ENCODE measurements around the gene SEC63. TPM values are rescaled to one million over a fixed set of nuclear protein-coding genes. Genes with fewer than 3 reads are reported as not detected.

Gene SEC63
- total RNA-seq, 4 donors from 2014 or later, result 24.2 to 44.9 (median 37.2) TPM

DNA sequence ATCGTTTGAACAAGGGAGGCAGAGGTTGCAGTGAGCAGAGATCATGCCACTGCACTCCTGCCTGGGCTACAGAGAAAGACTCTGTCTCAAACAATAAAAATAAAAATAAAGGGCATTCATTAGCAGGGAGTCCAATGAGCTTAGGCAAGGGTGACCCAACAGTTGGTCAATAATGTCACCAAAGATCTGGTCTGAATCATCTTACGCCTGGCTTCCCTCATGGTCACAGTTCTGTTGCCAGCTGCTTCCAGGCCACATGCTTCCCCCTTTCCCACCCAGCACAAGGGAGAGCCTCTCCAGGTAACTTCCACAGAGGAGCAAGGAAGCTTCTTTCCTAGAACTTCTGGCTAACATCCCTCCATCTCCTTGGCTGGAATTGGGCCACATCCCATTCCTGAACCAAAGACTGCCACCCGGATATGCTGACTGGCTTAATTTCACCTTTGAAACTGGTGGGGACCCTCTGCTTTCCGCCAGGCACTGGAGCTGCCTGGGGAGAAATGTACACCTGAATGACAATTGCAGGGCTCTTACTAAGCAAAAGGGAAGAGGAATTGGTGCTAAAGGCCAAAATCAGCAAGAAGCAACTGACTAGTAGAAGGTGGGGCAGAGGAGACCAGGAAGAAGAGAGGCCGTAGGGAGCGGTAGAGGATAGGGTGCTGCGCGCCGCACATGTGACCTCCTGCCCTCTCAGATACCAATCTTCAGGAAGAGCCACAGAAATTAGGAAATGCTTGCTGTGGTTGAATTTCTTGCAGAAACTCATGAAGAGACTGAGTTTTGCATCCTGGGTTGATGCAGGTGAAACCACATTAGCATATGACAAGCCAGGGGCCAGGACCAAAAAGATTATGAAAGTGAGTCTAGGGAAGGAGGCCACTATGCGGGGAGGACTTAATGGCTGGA lies 125.6 kb downstream of the SEC63 start:
- no peaks in the 10 kb centered on the region for H3K9me3 ChIP-seq
- TF ChIP-seq EP300 (IDR thresholded peaks at IDR 0.05), result no peak
- no peak for TF ChIP-seq POLR2AphosphoS5 (IDR thresholded peaks at IDR 0.05)
- TF ChIP-seq POLR2A (IDR thresholded peaks at IDR 0.05; ENCODE audit: low read depth), result no peak
- TF ChIP-seq, protein P1, sequence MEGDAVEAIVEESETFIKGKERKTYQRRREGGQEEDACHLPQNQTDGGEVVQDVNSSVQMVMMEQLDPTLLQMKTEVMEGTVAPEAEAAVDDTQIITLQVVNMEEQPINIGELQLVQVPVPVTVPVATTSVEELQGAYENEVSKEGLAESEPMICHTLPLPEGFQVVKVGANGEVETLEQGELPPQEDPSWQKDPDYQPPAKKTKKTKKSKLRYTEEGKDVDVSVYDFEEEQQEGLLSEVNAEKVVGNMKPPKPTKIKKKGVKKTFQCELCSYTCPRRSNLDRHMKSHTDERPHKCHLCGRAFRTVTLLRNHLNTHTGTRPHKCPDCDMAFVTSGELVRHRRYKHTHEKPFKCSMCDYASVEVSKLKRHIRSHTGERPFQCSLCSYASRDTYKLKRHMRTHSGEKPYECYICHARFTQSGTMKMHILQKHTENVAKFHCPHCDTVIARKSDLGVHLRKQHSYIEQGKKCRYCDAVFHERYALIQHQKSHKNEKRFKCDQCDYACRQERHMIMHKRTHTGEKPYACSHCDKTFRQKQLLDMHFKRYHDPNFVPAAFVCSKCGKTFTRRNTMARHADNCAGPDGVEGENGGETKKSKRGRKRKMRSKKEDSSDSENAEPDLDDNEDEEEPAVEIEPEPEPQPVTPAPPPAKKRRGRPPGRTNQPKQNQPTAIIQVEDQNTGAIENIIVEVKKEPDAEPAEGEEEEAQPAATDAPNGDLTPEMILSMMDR (IDR thresholded peaks at IDR 0.05), result no peak
- H3K36me3 ChIP-seq, result no peaks in the 10 kb centered on the region
- H3K27me3 ChIP-seq, result no peaks in the 10 kb centered on the region
- no peaks in the 10 kb centered on the region for H3K4me1 ChIP-seq
- intact Hi-C loops (cut with DNase I), result no loop called here
- H3K4me3 ChIP-seq, result no peak overlapping the region
- 85% methylated on average over 10 of the region's 10 CpGs for WGBS
- no peak for DNase-seq (ENCODE audit: extremely low spot score)
- H3K27ac ChIP-seq (replicated peaks in 1 of 4), result no peak overlapping the region

DNA sequence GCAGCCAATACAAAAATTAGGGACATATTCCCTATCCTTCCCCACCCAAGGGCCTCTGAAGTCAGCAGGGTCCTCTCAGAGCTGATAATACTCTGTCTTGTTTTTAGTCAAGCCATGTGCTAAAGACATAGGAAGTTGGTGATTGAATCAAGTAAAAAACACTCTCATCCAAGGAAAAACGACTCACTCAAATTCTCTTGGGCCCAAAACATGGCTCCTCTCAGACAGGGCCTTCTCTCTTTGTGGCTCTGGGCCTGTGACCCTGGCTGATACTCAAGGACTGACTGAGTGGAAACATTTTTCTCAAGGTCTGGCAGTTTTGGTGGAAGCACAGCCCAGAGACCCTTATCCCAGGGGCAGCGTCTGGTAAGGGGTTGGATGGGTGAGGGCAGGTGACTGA lies 127.9 kb downstream of the SEC63 start:
- intact Hi-C loops (cut with DNase I), result no loop called here
- no peaks in the 10 kb centered on the region for H3K36me3 ChIP-seq
- H3K4me1 ChIP-seq, result no peaks in the 10 kb centered on the region
- no peak overlapping the region for H3K27ac ChIP-seq (replicated peaks in 1 of 4)
- no peaks in the 10 kb centered on the region for H3K9me3 ChIP-seq
- DNase-seq (ENCODE audit: extremely low spot score), result no peak
- 85% methylated on average over 2 of the region's 2 CpGs for WGBS
- no peak overlapping the region for H3K4me3 ChIP-seq
- peaks cover 0 to under 1% (median 0%) of the 10 kb centered on the region in 4 donors for H3K27me3 ChIP-seq
- TF ChIP-seq, protein P1 (IDR thresholded peaks at IDR 0.05), result no peak
- TF ChIP-seq EP300 (IDR thresholded peaks at IDR 0.05) (no peak), POLR2AphosphoS5 (IDR thresholded peaks at IDR 0.05) (no peak), POLR2A (IDR thresholded peaks at IDR 0.05; ENCODE audit: low read depth) (no peak)

DNA sequence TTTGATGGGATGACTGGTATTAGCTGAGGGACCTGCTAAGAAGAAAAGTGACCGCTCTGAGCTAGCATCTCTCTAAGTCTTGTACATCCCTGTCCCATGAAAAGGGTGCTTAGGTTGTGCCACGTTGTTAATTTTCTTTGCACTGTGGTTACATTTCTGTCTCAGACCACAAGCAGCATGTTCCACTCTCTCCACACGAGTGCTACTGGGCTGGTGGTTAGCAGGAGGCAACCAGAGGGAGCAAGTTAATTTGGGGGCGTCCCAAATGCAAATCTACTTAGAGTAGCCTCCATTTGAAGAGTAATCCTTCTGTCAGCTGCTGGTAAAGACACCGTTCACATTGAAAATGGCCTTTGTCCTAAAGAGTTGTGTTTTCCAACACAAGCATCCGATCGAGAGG lies 130.5 kb downstream of the SEC63 start:
- no peak for DNase-seq (ENCODE audit: extremely low spot score)
- H3K27me3 ChIP-seq, result peaks cover 0 to 8% (median 0%) of the 10 kb centered on the region in 4 donors
- no peak overlapping the region for H3K4me3 ChIP-seq
- no peaks in the 10 kb centered on the region for H3K36me3 ChIP-seq
- 81% methylated on average over 7 of the region's 7 CpGs for WGBS
- intact Hi-C loops (cut with DNase I), result no loop called here
- H3K9me3 ChIP-seq, result no peaks in the 10 kb centered on the region
- TF ChIP-seq, protein P1 (IDR thresholded peaks at IDR 0.05), result no peak
- TF ChIP-seq EP300 (IDR thresholded peaks at IDR 0.05) (no peak), POLR2A (IDR thresholded peaks at IDR 0.05; ENCODE audit: low read depth) (no peak), POLR2AphosphoS5 (IDR thresholded peaks at IDR 0.05) (no peak)
- no peak overlapping the region for H3K27ac ChIP-seq (replicated peaks in 1 of 4)
- no peaks in the 10 kb centered on the region for H3K4me1 ChIP-seq

DNA sequence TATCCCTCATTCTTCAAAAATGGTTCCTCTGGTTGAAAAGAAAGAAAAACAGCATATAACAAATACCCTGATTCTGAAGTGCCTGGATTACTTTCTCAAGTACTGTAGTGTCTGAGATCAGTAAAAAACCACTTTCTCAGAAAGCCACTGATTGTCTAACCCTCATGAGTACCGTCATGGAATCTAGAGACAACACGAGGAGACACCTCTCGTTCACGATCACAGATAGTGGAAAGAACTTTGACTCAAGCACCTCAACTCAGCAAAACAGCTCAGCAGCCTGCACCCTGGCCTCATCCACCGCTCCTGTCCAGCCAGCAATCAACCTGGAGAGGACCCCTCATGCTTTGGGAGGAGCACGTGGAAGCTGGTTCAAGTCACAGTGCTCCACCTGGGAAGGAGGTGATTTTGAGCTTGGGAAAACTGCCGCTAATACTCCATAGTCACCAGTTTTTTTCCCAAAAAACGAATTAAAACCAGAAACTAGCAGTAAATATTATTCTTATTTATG lies 134.9 kb downstream of the SEC63 start:
- TF ChIP-seq EP300 (IDR thresholded peaks at IDR 0.05) (no peak), POLR2AphosphoS5 (IDR thresholded peaks at IDR 0.05) (no peak), POLR2A (IDR thresholded peaks at IDR 0.05; ENCODE audit: low read depth) (no peak)
- TF ChIP-seq, protein P1 (IDR thresholded peaks at IDR 0.05), result no peak
- WGBS, result 73% methylated on average over 8 of the region's 8 CpGs
- no peak for DNase-seq (ENCODE audit: extremely low spot score)
- Histone ChIP-seq H3K4me1 (peaks cover 0 to 18% (median 14%) of the 10 kb centered on the region in 4 donors), H3K36me3 (no peaks in the 10 kb centered on the region), H3K27me3 (peaks cover 0 to 8% (median 0%) of the 10 kb centered on the region in 4 donors), H3K4me3 (no peak overlapping the region), H3K27ac (replicated peaks in 1 of 4) (no peak overlapping the region), H3K9me3 (no peaks in the 10 kb centered on the region)
- intact Hi-C loops (cut with DNase I), result no loop called here

Data from esophagus muscularis mucosa (tissue), 4 donors.